AG04449 (cell line): ENCODE measurements around the gene ZDHHC9.

Experiments
- CTCF ChIA-PET: fragments of 350-600 bp; formaldehyde crosslinking; extraction: SDS; loops from one replicate; lab custom pipeline; 2021; ENCODE audit warnings: antibody characterized with exemption; lab: Yijun Ruan, JAX
- POLR2A ChIA-PET: fragments of 400-600, 350-600 bp; formaldehyde crosslinking; extraction: SDS; loops from one replicate; lab custom pipeline; 2020; ENCODE audit warnings: antibody characterized with exemption, inconsistent platforms; lab: Yijun Ruan, JAX
- DNase-seq: peaks from one replicate; pipeline ENCODE4 v3.0.0-alpha.2; 2010; ENCODE audit warnings: low read depth, low spot score
- H3K4me3 ChIP-seq: 2 replicates; pipeline ENCODE4 v1.5.1; 2011; ENCODE audit warnings: low read depth, mild to moderate bottlenecking, control low read depth, low read length
- TF ChIP-seq, protein P1 (sequence below): IDR thresholded peaks from one replicate; pipeline ENCODE4 v1.5.1; 2011; ENCODE audit warnings: mild to moderate bottlenecking, moderate library complexity, low read length, control low read depth, inconsistent platforms; ENCODE audit not compliant: insufficient read depth; ENCODE audit errors: missing control alignments

Gene ZDHHC9

GRCh38 chrX:129795584-129795983 lies 48.1 kb downstream of the ZDHHC9 start:
- DNase-seq, result no peak
- no peak overlapping the region for H3K4me3 ChIP-seq
- ChIA-PET POLR2A (no interaction called here), CTCF (no interaction called here)
- TF ChIP-seq, protein P1, sequence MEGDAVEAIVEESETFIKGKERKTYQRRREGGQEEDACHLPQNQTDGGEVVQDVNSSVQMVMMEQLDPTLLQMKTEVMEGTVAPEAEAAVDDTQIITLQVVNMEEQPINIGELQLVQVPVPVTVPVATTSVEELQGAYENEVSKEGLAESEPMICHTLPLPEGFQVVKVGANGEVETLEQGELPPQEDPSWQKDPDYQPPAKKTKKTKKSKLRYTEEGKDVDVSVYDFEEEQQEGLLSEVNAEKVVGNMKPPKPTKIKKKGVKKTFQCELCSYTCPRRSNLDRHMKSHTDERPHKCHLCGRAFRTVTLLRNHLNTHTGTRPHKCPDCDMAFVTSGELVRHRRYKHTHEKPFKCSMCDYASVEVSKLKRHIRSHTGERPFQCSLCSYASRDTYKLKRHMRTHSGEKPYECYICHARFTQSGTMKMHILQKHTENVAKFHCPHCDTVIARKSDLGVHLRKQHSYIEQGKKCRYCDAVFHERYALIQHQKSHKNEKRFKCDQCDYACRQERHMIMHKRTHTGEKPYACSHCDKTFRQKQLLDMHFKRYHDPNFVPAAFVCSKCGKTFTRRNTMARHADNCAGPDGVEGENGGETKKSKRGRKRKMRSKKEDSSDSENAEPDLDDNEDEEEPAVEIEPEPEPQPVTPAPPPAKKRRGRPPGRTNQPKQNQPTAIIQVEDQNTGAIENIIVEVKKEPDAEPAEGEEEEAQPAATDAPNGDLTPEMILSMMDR, result no peak

- H3K4me3 ChIP-seq, result no peak overlapping the region
- TF ChIP-seq, protein P1, result no peak
- POLR2A ChIA-PET, result no interaction called here
- CTCF ChIA-PET, result no interaction called here
- DNase-seq, result no peak
Measured at GRCh38 chrX:129793604-129794191, 50.0 kb downstream of the ZDHHC9 start.

DNA sequence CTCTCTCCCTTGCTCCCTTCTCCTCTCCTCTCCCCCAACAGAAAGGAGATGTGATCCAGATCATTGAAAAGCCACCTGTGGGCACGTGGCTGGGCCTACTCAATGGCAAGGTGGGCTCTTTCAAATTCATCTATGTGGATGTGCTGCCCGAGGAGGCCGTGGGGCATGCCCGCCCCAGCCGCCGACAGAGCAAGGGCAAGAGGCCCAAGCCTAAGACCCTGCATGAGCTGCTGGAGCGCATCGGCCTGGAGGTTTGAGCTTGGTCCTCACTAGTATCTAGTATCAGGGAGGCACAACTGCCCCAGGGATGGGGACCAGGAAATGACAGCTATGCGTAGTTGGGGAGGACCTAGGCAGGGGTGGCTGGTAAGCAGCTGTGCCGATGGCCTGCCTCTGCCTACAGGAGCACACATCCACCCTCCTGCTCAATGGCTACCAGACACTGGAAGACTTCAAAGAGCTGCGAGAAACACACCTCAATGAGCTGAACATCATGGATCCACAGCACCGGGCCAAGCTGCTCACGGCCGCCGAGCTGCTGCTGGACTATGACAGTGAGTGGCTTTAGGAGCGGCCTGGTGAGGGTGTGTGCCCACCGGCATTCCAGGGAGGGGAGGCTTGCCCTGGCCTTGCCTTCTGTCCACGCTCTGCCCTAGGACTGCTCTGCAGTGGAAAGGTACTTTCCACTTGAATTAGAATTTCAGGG lies 50.9 kb downstream of the ZDHHC9 start:
- TF ChIP-seq, protein P1, result no peak
- ChIA-PET POLR2A (no interaction called here), CTCF (no interaction called here)
- no peak overlapping the region for H3K4me3 ChIP-seq
- no peak for DNase-seq

- ChIA-PET POLR2A (no interaction called here), CTCF (no interaction called here)
- DNase-seq, result no peak
- TF ChIP-seq, protein P1, result no peak
- H3K4me3 ChIP-seq, result no peak overlapping the region
Measured at GRCh38 chrX:129791961-129792570, 51.6 kb downstream of the ZDHHC9 start.

DNA sequence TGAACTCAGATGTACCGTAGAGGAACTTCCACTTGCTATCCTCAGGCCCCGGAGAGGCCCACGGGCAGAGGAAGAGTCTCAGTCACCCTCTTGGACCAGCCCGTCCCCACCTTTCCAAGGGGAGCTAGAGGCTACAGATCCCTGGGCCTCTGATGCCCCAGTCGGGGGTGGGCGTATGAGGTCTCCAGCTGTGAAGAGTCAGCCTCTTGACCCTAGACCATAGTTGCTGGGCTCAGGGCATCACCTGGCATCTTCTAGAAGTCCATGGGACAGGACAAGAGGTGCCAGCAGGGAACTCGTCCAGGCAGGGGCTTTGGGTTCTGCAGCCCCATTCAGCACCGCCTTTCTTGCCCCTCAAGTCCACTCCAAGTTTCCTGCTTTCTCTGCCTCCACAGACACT lies 52.4 kb downstream of the ZDHHC9 start:
- no peak for DNase-seq
- no peak overlapping the region for H3K4me3 ChIP-seq
- TF ChIP-seq, protein P1, result no peak
- ChIA-PET POLR2A (no interaction called here), CTCF (no interaction called here)

DNA sequence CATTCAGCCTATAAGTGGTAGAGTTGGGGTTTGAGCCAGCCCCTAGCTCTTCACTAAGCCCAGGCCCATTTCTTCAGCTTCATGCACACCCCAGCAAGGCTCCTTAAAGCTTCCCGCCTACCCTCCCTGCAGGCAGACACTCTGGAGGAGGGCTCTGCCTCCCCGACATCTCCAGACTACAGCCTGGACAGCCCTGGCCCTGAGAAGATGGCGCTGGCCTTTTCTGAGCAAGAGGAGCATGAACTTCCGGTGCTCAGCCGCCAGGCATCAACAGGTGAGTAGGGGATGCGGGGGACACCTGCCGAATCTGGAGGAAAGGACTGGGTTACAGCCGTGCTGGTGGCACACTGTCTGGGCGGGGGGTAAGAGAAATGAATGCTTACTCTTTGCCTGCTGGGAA lies 52.9 kb downstream of the ZDHHC9 start:
- no peak for DNase-seq
- ChIA-PET POLR2A (no interaction called here), CTCF (no interaction called here)
- TF ChIP-seq, protein P1, result no peak
- no peak overlapping the region for H3K4me3 ChIP-seq
